Measurements from ENCODE around the gene CKAP2L.

Gene CKAP2L

GRCh38 chr2:112765251-112765650 lies 842 bp upstream of the CKAP2L start:
- in situ Hi-C loops (cut with MboI; ENCODE audit: low sequenced_read_pairs): loop anchor here (25.0 kb wide), 1 partner anchor 122 kb away; no protein-coding TSS in a partner anchor

GRCh38 chr2:112762276-112762675 lies 2.1 kb downstream of the CKAP2L start:
- in situ Hi-C loops (cut with MboI; ENCODE audit: low sequenced_read_pairs): loop anchor here (25.0 kb wide), 1 partner anchor 125 kb away; no protein-coding TSS in a partner anchor

GRCh38 chr2:112760149-112760548 lies 4.3 kb downstream of the CKAP2L start:
- in situ Hi-C loops (cut with MboI; ENCODE audit: low sequenced_read_pairs): loop anchor here (25.0 kb wide), 1 partner anchor 127 kb away; no protein-coding TSS in a partner anchor

- in situ Hi-C loops (cut with MboI; ENCODE audit: low sequenced_read_pairs): loop anchor here (25.0 kb wide), 1 partner anchor 129 kb away; no protein-coding TSS in a partner anchor
Observed at GRCh38 chr2:112758711-112759110, 5.7 kb downstream of the CKAP2L start.

GRCh38 chr2:112757265-112757664 lies 7.1 kb downstream of the CKAP2L start:
- in situ Hi-C loops (cut with MboI; ENCODE audit: low sequenced_read_pairs): loop anchor here (25.0 kb wide), 1 partner anchor 130 kb away; no protein-coding TSS in a partner anchor

GRCh38 chr2:112756207-112756606 lies 8.2 kb downstream of the CKAP2L start:
- in situ Hi-C loops (cut with MboI; ENCODE audit: low sequenced_read_pairs): loop anchor here (25.0 kb wide), 1 partner anchor 131 kb away; no protein-coding TSS in a partner anchor

- in situ Hi-C loops (cut with MboI; ENCODE audit: low sequenced_read_pairs): loop anchor here (25.0 kb wide), 1 partner anchor 132 kb away; no protein-coding TSS in a partner anchor
Observed at GRCh38 chr2:112755444-112755843, 9.0 kb downstream of the CKAP2L start.

- in situ Hi-C loops (cut with MboI; ENCODE audit: low sequenced_read_pairs): loop anchor here (25.0 kb wide), 1 partner anchor 133 kb away; no protein-coding TSS in a partner anchor
Observed at GRCh38 chr2:112754564-112754963, 9.8 kb downstream of the CKAP2L start.

- in situ Hi-C loops (cut with MboI; ENCODE audit: low sequenced_read_pairs): loop anchor here (25.0 kb wide), 1 partner anchor 135 kb away; no protein-coding TSS in a partner anchor
Observed at GRCh38 chr2:112752667-112753066, 11.7 kb downstream of the CKAP2L start.

GRCh38 chr2:112751451-112752197 lies 12.8 kb downstream of the CKAP2L start:
- in situ Hi-C loops (cut with MboI; ENCODE audit: low sequenced_read_pairs): loop anchor here (25.0 kb wide), 1 partner anchor 136 kb away; no protein-coding TSS in a partner anchor

GRCh38 chr2:112750560-112750843 lies 13.9 kb downstream of the CKAP2L start:
- in situ Hi-C loops (cut with MboI; ENCODE audit: low sequenced_read_pairs): loop anchor here (25.0 kb wide), 1 partner anchor 137 kb away; no protein-coding TSS in a partner anchor

- in situ Hi-C loops (cut with MboI; ENCODE audit: low sequenced_read_pairs): loop anchor here (25.0 kb wide), 1 partner anchor 137 kb away; no protein-coding TSS in a partner anchor
Observed at GRCh38 chr2:112749755-112750559, 14.5 kb downstream of the CKAP2L start.

- in situ Hi-C loops (cut with MboI; ENCODE audit: low sequenced_read_pairs): no loop called here
Observed at GRCh38 chr2:112740527-112740926, 23.9 kb downstream of the CKAP2L start.

- in situ Hi-C loops (cut with MboI; ENCODE audit: low sequenced_read_pairs): no loop called here
Observed at GRCh38 chr2:112737542-112738232, 26.7 kb downstream of the CKAP2L start.

GRCh38 chr2:112733871-112734270 lies 30.5 kb downstream of the CKAP2L start:
- in situ Hi-C loops (cut with MboI; ENCODE audit: low sequenced_read_pairs): no loop called here

GRCh38 chr2:112733456-112733855 lies 31.0 kb downstream of the CKAP2L start:
- in situ Hi-C loops (cut with MboI; ENCODE audit: low sequenced_read_pairs): no loop called here

GRCh38 chr2:112731479-112731878 lies 32.9 kb downstream of the CKAP2L start:
- in situ Hi-C loops (cut with MboI; ENCODE audit: low sequenced_read_pairs): no loop called here

GRCh38 chr2:112730791-112731190 lies 33.6 kb downstream of the CKAP2L start:
- in situ Hi-C loops (cut with MboI; ENCODE audit: low sequenced_read_pairs): no loop called here

- in situ Hi-C loops (cut with MboI; ENCODE audit: low sequenced_read_pairs): no loop called here
Observed at GRCh38 chr2:112730216-112730615, 34.2 kb downstream of the CKAP2L start.

- in situ Hi-C loops (cut with MboI; ENCODE audit: low sequenced_read_pairs): no loop called here
Observed at GRCh38 chr2:112728378-112729175, 35.8 kb downstream of the CKAP2L start.
